ENCODE measurements around the gene IPP. TPM values are rescaled to one million over a fixed set of nuclear protein-coding genes. Genes with fewer than 3 reads are reported as not detected.
"Not testable (repeated sequence)": the region's sequence is repeated elsewhere in the genome, so short reads cannot be mapped to it uniquely, and the experiment has no call there.

IPP gene
- total RNA-seq, 2 experiments from 2014 or later, result 13.4 to 14.3 TPM

DNA sequence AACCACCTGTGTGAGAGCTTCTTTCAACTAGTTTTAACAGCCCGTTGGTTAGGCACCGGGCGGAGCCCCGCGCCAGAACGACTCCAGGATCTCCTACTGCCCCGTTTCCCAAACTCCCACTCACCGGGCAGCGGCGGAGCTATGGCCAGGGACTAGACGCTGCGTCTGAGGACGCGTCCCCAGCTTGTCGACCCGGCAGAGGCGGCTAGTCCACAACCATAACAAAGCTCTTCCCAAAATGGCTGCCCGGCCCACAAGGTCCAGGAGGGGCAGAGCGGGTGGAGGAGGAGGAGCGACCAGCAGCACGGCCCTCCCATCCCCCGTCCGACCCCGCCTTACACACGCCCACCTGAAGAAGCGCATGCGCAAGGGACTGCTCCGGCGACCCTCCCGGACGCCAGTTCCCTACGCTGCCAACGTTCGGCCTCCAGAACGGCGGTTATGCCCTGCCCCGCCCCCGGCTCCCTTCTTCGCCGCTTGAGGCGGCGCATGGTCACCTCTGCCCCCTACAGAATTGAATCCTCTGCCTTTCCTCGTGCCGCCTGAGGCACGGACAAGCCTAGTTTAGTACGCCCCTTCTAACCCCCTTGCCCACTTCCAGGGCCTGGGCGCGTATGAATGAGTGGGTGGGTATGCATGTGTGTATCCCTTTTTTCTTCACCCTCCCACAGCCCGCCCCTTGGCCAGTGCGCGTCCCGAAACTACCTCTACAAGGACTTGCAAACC is 64.0 kb downstream of the IPP start, which contains the start of gene GPBP1L1:
TSS of gene GPBP1L1 (minus strand) at position 246 of the 726 bp plus-strand sequence. CDS start 27,446 bp downstream, outside the sequence.
- Mint-ChIP-seq H3K27ac (peak within 1 kb of the TSS; percentile 99), H3K4me1 (peaks cover 20% of the 10 kb centered on the region), H3K27me3 (no peaks in the 10 kb centered on the region), H3K4me3 (peak within 1 kb of the TSS; percentile 92), H3K36me3 (peaks cover 6% of the 10 kb centered on the region), H3K9me3 (no peaks in the 10 kb centered on the region)
- POLR2A ChIA-PET, result interaction anchor here (0.6 to 2.4 kb wide), 24 partner anchors 8 to 1055 kb away, joined by 3 to 21 read pairs (median 4); partner anchors contain the start of genes AKR1A1, CCDC163, IPP and MAST2
- DNase-seq (peak; percentile 97), ATAC-seq (ENCODE audit: low read depth) (peak; percentile 70)

DNA sequence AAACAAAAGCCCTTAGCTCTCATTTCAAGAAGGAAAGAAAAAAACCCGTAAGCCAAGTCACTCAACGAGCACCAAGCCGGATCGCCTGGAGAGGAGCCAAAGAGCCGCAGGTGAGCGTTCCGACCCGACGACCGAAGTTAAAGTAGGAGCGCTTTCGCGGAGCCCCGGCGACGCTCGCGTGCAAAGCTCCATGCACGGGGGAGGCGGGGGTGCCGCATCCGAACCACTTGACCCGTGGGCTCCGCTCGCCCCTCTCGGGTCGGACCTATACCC is 64.5 kb downstream of the IPP start:
- Mint-ChIP-seq H3K4me3 (peak overlapping the region; percentile 92), H3K27ac (peak overlapping the region; percentile 99), H3K36me3 (peaks cover 7% of the 10 kb centered on the region), H3K9me3 (no peaks in the 10 kb centered on the region), H3K4me1 (peaks cover 23% of the 10 kb centered on the region), H3K27me3 (no peaks in the 10 kb centered on the region)
- DNase-seq (no peak), ATAC-seq (ENCODE audit: low read depth) (no peak)
- POLR2A ChIA-PET, result interaction anchor here (0.6 to 2.4 kb wide), 18 partner anchors 9 to 964 kb away, joined by 3 to 21 read pairs (median 4); partner anchors contain the start of genes AKR1A1, CCDC163, IPP and MAST2

DNA sequence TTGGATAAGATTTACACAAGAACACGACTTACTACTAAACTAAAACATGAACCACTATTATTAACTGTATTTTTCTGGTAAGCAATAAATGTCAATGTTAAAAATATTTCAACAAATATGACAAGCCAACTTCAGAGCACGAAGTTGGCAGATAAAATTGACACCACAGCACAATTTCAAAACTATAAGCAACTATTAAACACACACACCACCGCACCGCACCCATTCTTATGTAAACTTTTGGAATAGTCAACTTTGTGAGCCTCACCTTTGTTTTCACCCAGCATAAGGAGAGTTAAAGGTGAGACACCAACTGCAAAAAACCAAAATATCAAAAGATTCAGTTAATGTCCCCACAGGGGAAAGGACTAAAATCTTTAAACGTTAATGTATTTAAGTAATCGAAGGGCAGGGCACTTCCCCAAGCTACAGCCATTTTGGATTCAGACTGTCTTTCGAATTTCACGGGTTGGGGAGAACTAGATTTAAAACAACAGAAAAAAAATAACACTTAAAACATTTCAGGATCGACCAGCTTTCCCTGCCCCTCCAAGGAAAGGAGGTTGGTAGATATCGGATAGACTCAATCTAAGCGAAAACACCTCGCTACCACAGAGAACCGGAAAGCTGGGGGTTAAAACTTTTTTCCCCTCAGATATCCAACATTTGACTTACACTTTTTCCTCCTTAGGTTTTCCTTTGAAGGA is 65.0 kb downstream of the IPP start:
- ATAC-seq (ENCODE audit: low read depth) (no peak), DNase-seq (no peak)
- H3K27me3 Mint-ChIP-seq, result no peaks in the 10 kb centered on the region
- H3K27ac Mint-ChIP-seq, result peak overlapping the region; percentile 99
- H3K9me3 Mint-ChIP-seq, result no peaks in the 10 kb centered on the region
- POLR2A ChIA-PET, result interaction anchor here (0.6 to 2.4 kb wide), 16 partner anchors 9 to 963 kb away, joined by 3 to 21 read pairs (median 4); partner anchors contain the start of genes CCDC163, IPP, MAST2 and MMACHC
- peak overlapping the region; percentile 92 for H3K4me3 Mint-ChIP-seq
- H3K36me3 Mint-ChIP-seq, result peaks cover 6% of the 10 kb centered on the region
- peaks cover 25% of the 10 kb centered on the region for H3K4me1 Mint-ChIP-seq

DNA sequence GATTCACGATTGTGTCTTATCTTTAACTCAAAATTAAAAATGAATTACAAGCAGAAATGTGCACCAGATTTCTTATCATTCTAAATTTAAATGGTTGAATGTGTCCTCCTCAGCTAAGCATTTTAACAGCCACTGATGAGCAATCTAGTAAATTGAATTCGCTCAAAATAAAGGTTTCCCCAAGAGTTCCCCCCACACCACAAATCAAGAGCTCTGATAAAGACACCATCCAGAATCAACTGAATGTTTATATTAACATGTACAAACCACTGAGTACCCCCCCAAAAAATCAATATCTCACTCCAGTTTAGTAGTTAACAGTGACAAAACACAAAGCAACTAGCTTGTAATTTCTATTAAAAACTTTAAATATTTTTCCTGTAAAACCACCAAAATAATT is 66.1 kb downstream of the IPP start:
- Mint-ChIP-seq H3K4me1 (peaks cover 27% of the 10 kb centered on the region), H3K27ac (no peak overlapping the region), H3K4me3 (peak overlapping the region; percentile 92), H3K27me3 (no peaks in the 10 kb centered on the region), H3K36me3 (peaks cover 4% of the 10 kb centered on the region), H3K9me3 (no peaks in the 10 kb centered on the region)
- DNase-seq (no peak), ATAC-seq (ENCODE audit: low read depth) (no peak)
- POLR2A ChIA-PET, result interaction anchor here (0.7 to 1.0 kb wide), 2 partner anchors 66 to 166 kb away, joined by 3 read pairs; partner anchors contain the start of gene IPP

DNA sequence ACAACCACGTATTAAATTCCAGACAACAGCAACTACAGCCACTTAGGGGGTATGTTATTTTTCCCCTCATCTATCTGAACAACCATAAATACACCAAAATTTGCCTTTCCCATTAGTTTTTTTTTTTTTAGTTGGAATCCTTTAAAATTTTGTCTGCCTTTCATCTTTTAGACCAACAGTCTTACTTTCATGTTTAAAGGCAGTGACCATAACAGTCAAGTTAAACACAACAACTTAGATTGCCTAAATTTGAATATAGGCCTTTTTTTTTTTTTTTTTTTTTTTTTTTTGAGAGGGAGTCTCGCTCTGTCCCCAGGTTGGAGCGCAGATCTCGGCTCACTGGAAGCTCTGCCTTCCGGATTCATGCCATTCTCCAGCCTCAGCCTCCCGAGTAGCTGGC is 67.5 kb downstream of the IPP start:
- H3K9me3 Mint-ChIP-seq, result no peaks in the 10 kb centered on the region
- no peaks in the 10 kb centered on the region for H3K27me3 Mint-ChIP-seq
- H3K36me3 Mint-ChIP-seq, result peaks cover 2% of the 10 kb centered on the region
- H3K4me3 Mint-ChIP-seq, result no peak overlapping the region
- DNase-seq, result no peak
- H3K27ac Mint-ChIP-seq, result no peak overlapping the region
- peaks cover 29% of the 10 kb centered on the region for H3K4me1 Mint-ChIP-seq
- ATAC-seq (ENCODE audit: low read depth), result no peak
- POLR2A ChIA-PET, result no interaction called here

DNA sequence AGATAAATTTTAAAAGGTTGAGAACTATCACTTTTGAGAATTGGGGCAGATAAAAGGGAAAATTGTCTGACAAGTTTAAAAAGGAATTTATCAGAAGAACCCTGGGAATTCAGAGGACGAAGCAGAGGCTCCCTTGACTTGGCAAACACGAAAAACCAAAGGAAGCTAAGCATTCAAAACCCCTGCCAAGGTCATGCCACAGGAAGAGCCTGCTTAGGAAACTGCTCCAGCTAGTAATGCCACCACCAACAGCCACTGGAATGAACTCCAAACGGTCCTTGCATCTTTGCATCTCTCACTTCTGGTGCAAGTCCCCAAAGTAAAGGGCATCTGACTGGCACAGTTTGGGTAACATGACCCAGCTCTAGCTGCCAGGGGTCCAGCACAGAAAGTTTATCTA is 71.3 kb downstream of the IPP start:
- H3K27me3 Mint-ChIP-seq, result no peaks in the 10 kb centered on the region
- DNase-seq, result no peak
- H3K4me1 Mint-ChIP-seq, result peaks cover 24% of the 10 kb centered on the region
- ATAC-seq (ENCODE audit: low read depth), result no peak
- H3K27ac Mint-ChIP-seq, result no peak overlapping the region
- H3K36me3 Mint-ChIP-seq, result peaks cover 9% of the 10 kb centered on the region
- H3K4me3 Mint-ChIP-seq, result no peak overlapping the region
- no peaks in the 10 kb centered on the region for H3K9me3 Mint-ChIP-seq
- POLR2A ChIA-PET, result no interaction called here

DNA sequence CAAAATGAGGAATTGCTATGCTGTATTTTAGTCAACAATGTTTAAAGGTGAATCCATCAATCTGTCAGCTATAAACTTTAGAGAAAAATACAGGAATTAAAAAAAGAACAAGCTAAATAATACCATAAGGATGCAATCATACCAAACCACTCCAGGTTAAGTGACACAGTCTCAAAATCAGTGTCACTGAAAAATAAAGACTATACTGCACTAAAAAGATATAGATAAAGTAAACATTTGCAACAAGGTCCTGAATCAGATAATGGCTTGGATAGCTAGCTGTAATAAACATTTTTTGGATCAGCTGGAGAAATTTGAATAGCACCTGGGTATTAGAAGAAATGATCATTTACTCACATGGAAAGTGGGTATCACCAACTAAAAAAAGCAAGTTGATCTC is 72.0 kb downstream of the IPP start:
- Mint-ChIP-seq H3K27ac (no peak overlapping the region), H3K27me3 (no peaks in the 10 kb centered on the region), H3K4me1 (peaks cover 24% of the 10 kb centered on the region), H3K36me3 (peaks cover 9% of the 10 kb centered on the region), H3K9me3 (no peaks in the 10 kb centered on the region), H3K4me3 (no peak overlapping the region)
- DNase-seq, result no peak
- ATAC-seq (ENCODE audit: low read depth), result no peak
- POLR2A ChIA-PET, result interaction anchor here (0.7 to 1.0 kb wide), 2 partner anchors 8 to 29 kb away, joined by 3 read pairs; partner anchors contain the start of gene GPBP1L1

DNA sequence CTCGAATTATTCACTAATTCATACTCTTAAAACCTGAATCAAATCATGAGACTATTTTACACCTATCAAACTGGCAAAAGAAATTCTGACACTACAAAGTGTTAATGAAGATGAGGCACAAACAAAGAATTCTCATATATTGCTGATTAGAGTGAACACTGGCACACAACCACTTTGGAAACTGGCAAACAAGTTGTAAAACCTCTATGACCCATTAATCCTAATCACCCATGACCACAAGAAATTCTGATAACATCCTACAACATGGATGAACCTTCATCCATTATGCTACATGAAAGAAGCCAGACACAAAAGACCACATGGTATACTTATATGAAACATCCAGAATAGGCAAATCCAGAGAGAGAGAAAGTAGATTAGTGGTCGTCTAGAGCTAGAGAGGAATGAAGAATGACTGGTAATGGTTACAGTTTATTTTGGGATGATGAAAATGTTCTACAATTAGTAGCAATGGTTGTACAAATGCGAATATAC is 72.7 kb downstream of the IPP start:
- ATAC-seq (ENCODE audit: low read depth), result no peak

DNA sequence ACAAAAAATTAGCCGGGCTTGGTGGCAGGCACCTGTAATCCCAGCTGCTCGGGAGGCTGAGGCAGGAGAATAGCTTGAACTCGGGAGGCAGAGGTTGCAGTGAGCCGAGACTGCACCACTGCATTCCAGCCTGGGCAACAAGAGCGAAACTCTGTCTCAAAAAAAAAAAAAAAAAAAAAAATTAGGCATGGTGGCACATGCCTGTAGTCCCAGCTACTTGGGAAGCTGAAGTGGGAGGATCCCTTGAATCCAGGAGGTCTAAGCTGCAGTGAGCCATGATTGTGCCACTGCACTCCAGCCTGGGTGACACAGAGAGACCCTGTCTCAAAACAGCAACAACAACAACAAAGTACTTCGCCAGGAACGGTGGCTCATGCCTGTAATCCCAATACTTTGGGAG is 73.9 kb downstream of the IPP start:
- not testable (repeated sequence) for ATAC-seq (ENCODE audit: low read depth); H3K27ac Mint-ChIP-seq; H3K27me3 Mint-ChIP-seq; H3K9me3 Mint-ChIP-seq; DNase-seq; H3K4me3 Mint-ChIP-seq
- POLR2A ChIA-PET, result interaction anchor here (1.4 kb wide), 1 partner anchor 9 kb away, joined by 4 read pairs; the partner anchor contains the start of gene GPBP1L1
- Mint-ChIP-seq H3K4me1 (peaks cover 21% of the 10 kb centered on the region), H3K36me3 (peaks cover 14% of the 10 kb centered on the region)

More for the DNA sequence above, 72.7 kb downstream of the IPP start:
- Mint-ChIP-seq H3K36me3 (peaks cover 11% of the 10 kb centered on the region), H3K4me3 (no peak overlapping the region), H3K9me3 (no peaks in the 10 kb centered on the region), H3K27me3 (no peaks in the 10 kb centered on the region), H3K27ac (no peak overlapping the region), H3K4me1 (peaks cover 27% of the 10 kb centered on the region)
- POLR2A ChIA-PET, result interaction anchor here (1.0 kb wide), 1 partner anchor 9 kb away, joined by 3 read pairs; the partner anchor contains the start of gene GPBP1L1
- no peak for DNase-seq

DNA sequence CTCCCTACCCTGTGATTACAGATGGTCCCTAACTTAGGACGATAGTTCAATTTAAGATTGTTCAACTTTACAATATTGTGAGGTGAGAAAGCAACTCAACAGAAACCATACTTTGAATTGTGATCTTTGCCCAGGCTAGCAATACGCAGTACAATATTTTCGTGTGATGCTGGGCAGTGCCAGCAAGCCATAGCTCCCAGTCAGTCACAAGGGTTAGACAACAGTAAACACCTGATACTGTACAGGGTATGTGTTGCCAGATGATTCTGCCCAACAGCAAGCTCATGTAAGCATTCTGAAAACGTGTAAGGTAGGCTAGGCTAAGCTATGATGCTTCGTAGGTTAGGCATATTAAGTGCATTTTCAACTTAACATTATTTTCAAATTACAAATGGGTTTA is 76.0 kb downstream of the IPP start:
- Mint-ChIP-seq H3K27ac (no peak overlapping the region), H3K4me3 (no peak overlapping the region), H3K27me3 (no peaks in the 10 kb centered on the region), H3K4me1 (peaks cover 15% of the 10 kb centered on the region), H3K36me3 (peaks cover 12% of the 10 kb centered on the region), H3K9me3 (no peaks in the 10 kb centered on the region)
- POLR2A ChIA-PET, result no interaction called here
- ATAC-seq (ENCODE audit: low read depth) (no peak), DNase-seq (no peak)

DNA sequence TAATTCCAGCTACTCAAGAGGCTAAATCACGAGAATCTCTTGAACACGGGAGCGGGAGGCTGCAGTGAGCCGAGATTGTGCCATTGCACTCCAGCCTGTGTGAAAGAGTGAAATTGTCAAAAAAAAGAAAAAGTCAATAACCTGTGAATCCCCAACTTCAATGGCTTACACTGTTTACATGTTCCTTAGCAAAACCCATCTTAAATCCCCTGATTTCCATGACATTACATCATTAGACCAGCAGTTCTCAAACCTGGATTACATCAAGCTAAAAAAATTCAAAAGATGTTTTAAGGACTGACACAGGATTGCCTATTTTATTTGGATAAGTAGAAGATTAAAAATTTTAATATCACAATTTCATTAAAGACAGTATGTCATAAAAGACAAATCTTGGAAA is 76.5 kb downstream of the IPP start:
- H3K9me3 Mint-ChIP-seq, result no peaks in the 10 kb centered on the region
- H3K27me3 Mint-ChIP-seq, result no peaks in the 10 kb centered on the region
- POLR2A ChIA-PET, result no interaction called here
- no peak overlapping the region for H3K27ac Mint-ChIP-seq
- peaks cover 12% of the 10 kb centered on the region for H3K36me3 Mint-ChIP-seq
- H3K4me3 Mint-ChIP-seq, result no peak overlapping the region
- ATAC-seq (ENCODE audit: low read depth) (no peak), DNase-seq (no peak)
- H3K4me1 Mint-ChIP-seq, result peaks cover 11% of the 10 kb centered on the region

DNA sequence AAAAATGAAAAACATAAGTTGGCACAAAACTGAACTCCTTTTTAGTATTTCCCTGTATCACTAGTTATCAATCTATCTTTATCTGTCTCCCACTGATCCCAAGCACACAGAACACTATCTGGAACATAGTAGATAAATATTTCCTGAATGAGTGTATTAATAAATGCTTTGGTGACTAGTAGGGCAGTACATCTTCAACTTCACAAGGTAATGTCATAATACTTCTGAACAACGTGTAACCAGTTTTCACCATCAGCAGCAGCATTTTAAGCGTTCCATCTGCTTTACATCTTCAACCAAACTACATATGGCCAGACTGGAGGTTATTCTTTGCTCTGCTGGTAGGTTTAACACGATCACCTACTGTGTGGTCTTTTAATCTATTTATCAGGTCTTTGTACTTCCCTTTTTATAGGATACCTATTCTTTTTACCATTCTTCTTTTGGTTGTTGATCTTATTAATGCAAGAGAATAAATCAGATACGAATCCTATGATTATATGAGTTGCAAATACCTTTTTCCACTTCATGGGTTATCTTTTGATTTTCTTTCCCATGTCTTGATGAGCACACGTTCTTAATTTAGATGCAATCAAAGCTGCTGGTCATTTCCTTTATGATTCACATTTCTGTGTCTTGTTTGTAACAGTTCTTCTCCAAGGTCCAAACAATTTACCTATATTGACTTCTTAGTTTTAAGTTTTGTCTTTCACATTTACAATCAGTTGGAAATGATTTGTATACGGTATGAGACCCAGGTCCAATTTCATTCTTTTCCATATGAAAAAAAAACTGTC is 80.4 kb downstream of the IPP start:
- H3K9me3 Mint-ChIP-seq, result no peaks in the 10 kb centered on the region
- no peak overlapping the region for H3K4me3 Mint-ChIP-seq

DNA sequence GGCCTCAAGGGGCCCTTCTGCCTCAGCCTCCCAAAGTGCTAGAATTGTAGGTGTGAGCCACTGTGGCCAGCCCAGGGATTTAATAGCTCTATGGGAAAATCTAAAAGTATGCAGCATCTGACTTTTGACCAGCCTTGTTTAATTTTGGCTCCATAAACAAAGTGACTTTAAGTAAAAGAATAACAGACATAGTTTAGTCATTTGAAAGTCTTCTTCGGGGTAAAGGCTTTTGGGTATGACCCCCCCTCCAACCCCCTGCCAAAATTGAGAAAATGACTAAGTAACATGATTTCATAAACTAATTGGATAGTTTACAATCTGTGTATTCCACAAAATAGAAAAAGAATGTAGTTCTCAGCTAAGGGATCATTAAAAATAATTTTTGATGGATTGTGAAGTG is 81.1 kb downstream of the IPP start:
- peaks cover 7% of the 10 kb centered on the region for H3K4me1 Mint-ChIP-seq
- peaks cover 20% of the 10 kb centered on the region for H3K36me3 Mint-ChIP-seq
- H3K4me3 Mint-ChIP-seq, result no peak overlapping the region
- H3K9me3 Mint-ChIP-seq, result no peaks in the 10 kb centered on the region
- POLR2A ChIA-PET, result interaction anchor here (0.7 kb wide), 1 partner anchor 494 kb away, joined by 3 read pairs; no protein-coding TSS in a partner anchor
- DNase-seq (no peak), ATAC-seq (ENCODE audit: low read depth) (no peak)
- no peaks in the 10 kb centered on the region for H3K27me3 Mint-ChIP-seq
- no peak overlapping the region for H3K27ac Mint-ChIP-seq

More for the DNA sequence above, 80.4 kb downstream of the IPP start:
- ATAC-seq (ENCODE audit: low read depth), result no peak
- Mint-ChIP-seq H3K4me1 (peaks cover 7% of the 10 kb centered on the region), H3K27me3 (no peaks in the 10 kb centered on the region), H3K36me3 (peaks cover 23% of the 10 kb centered on the region), H3K27ac (no peak overlapping the region)
- POLR2A ChIA-PET, result interaction anchor here (0.7 kb wide), 2 partner anchors 115 to 493 kb away, joined by 3 to 5 read pairs; no protein-coding TSS in a partner anchor
- DNase-seq, result no peak
